Measurements from ENCODE around the gene PTPN3. TPM values are rescaled to one million over a fixed set of nuclear protein-coding genes. Genes with fewer than 3 reads are reported as not detected.
"Not testable (repeated sequence)": the region's sequence is repeated elsewhere in the genome, so short reads cannot be mapped to it uniquely, and the experiment has no call there.

Gene PTPN3
- total RNA-seq, 2 donors from 2014 or later: 2.7 to 4.6 TPM

GRCh38 chr9:109371374-109371773 lies 126.7 kb downstream of the PTPN3 start:
- Histone ChIP-seq H3K4me1 (ENCODE audit: control insufficient read depth, insufficient read depth, low read length) (no peaks in the 10 kb centered on the region), H3K4me3 (ENCODE audit: low read length) (no peak overlapping the region), H3K36me3 (ENCODE audit: control insufficient read depth, insufficient read depth, low read length) (no peaks in the 10 kb centered on the region), H3K27ac (ENCODE audit: low read depth, low read length) (no peak overlapping the region), H3K9me3 (ENCODE audit: control insufficient read depth, low read length) (no peaks in the 10 kb centered on the region), H3K9ac (ENCODE audit: extremely low read depth, low read length, poor library complexity, severe bottlenecking) (no peak overlapping the region), H3K27me3 (ENCODE audit: control insufficient read depth, insufficient read depth, low read length, poor library complexity, severe bottlenecking) (no peaks in the 10 kb centered on the region)
- TF ChIP-seq CTCF (conservative IDR thresholded peaks at IDR 0.05): no peak
- Mint-ChIP-seq H3K27ac (no peak overlapping the region), H3K9me3 (peaks cover 11% of the 10 kb centered on the region), H3K4me1 (no peaks in the 10 kb centered on the region), H3K4me3 (no peak overlapping the region), H3K36me3 (ENCODE audit: low read depth) (no peaks in the 10 kb centered on the region), H3K27me3 (ENCODE audit: insufficient read depth) (no peaks in the 10 kb centered on the region)
- WGBS, 2 experiments (ENCODE audit: insufficient coverage in 1 of 2, insufficient read length in 1 of 2): 80 to 93% methylated on average over 1 of the region's 1 CpG
- DNase-seq: no peak

- no peak overlapping the region for H3K4me3 Mint-ChIP-seq
- Histone ChIP-seq H3K4me3 (ENCODE audit: low read length) (no peak overlapping the region), H3K4me1 (ENCODE audit: control insufficient read depth, insufficient read depth, low read length) (no peaks in the 10 kb centered on the region), H3K9me3 (ENCODE audit: control insufficient read depth, low read length) (no peaks in the 10 kb centered on the region), H3K27ac (ENCODE audit: low read depth, low read length) (no peak overlapping the region), H3K9ac (ENCODE audit: extremely low read depth, low read length, poor library complexity, severe bottlenecking) (no peak overlapping the region), H3K36me3 (ENCODE audit: control insufficient read depth, insufficient read depth, low read length) (no peaks in the 10 kb centered on the region), H3K27me3 (ENCODE audit: control insufficient read depth, insufficient read depth, low read length, poor library complexity, severe bottlenecking) (no peaks in the 10 kb centered on the region)
- H3K4me1 Mint-ChIP-seq: no peaks in the 10 kb centered on the region
- DNase-seq: no peak
- H3K36me3 Mint-ChIP-seq (ENCODE audit: low read depth): no peaks in the 10 kb centered on the region
- H3K9me3 Mint-ChIP-seq: peaks cover 11% of the 10 kb centered on the region
- H3K27me3 Mint-ChIP-seq (ENCODE audit: insufficient read depth): peaks cover 2% of the 10 kb centered on the region
- H3K27ac Mint-ChIP-seq: no peak overlapping the region
- 94% methylated on average over 2 of the region's 2 CpGs; no CpG with 5 or more reads in 1 of the 2 experiments for WGBS, 2 experiments (ENCODE audit: insufficient coverage in 1 of 2, insufficient read length in 1 of 2)
- no peak for TF ChIP-seq CTCF (conservative IDR thresholded peaks at IDR 0.05)
These were observed 128.8 kb downstream of the PTPN3 start for GRCh38 chr9:109369285-109369684.

DNA sequence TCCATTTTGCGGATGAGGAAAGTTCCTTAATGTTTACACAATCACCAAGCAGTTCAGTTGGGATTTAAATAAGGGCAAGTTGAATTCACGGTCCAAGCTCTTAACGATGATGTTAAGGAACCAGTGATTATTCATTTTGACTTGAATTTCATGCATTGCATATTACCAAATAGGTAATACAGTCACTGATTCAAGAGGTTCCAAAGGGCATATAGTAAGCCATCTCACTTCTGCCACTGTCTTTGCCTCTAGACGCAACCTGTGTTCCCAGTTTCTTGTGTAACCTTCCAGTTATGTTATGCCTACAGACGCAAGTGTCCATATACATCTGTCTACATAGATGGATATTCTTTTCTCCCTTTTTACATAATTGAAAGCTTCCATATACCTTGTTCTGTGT lies 137.3 kb downstream of the PTPN3 start:
- Histone ChIP-seq H3K9ac (ENCODE audit: extremely low read depth, low read length, poor library complexity, severe bottlenecking) (no peak overlapping the region), H3K4me3 (ENCODE audit: low read length) (no peak overlapping the region), H3K4me1 (ENCODE audit: control insufficient read depth, insufficient read depth, low read length) (no peaks in the 10 kb centered on the region), H3K27ac (ENCODE audit: low read depth, low read length) (no peak overlapping the region), H3K27me3 (ENCODE audit: control insufficient read depth, insufficient read depth, low read length, poor library complexity, severe bottlenecking) (no peaks in the 10 kb centered on the region), H3K36me3 (ENCODE audit: control insufficient read depth, insufficient read depth, low read length) (no peaks in the 10 kb centered on the region), H3K9me3 (ENCODE audit: control insufficient read depth, low read length) (no peaks in the 10 kb centered on the region)
- Mint-ChIP-seq H3K4me3 (no peak overlapping the region), H3K36me3 (ENCODE audit: low read depth) (no peaks in the 10 kb centered on the region), H3K27me3 (ENCODE audit: insufficient read depth) (peaks cover 10% of the 10 kb centered on the region), H3K27ac (no peak overlapping the region), H3K4me1 (no peaks in the 10 kb centered on the region), H3K9me3 (peaks cover 8% of the 10 kb centered on the region)
- no peak for DNase-seq
- no peak for TF ChIP-seq CTCF (conservative IDR thresholded peaks at IDR 0.05)
- 92 to 97% methylated on average over 1 to 5 of the region's 5 CpGs for WGBS, 2 experiments (ENCODE audit: insufficient coverage in 1 of 2, insufficient read length in 1 of 2)

DNA sequence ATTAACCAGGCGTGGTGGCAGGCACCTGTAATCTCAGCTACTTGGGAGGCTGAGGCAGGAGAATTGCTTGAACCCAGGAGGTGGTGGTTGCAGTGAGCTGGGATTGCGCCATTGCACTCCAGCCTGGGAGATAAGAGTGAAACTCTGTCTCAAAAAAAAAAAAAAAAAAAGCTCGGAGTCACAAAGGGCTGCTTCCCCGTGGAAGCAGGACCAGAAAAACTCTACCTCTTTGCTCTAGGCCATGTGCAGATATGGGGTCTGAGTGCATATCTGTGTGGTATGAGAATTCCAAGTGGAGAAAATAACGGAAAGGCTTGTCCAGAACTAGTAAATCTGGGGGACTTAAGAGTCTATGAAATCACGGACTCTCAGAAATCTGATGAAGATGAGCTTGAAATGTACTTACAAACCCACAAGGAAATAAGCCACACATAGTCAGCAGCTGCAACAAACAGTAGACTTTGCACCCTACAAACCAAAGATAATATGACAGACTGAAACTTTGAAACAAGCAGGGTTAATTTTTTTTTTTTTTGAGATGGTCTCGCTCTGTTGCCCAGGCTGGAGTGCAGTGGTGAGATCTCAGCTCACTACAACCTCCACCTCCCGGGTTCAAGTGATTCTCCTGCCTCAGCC lies 139.0 kb downstream of the PTPN3 start:
- not testable (repeated sequence) for H3K4me3 Mint-ChIP-seq; H3K4me1 ChIP-seq (ENCODE audit: control insufficient read depth, insufficient read depth, low read length); H3K27ac ChIP-seq (ENCODE audit: low read depth, low read length); H3K9ac ChIP-seq (ENCODE audit: extremely low read depth, low read length, poor library complexity, severe bottlenecking); H3K4me1 Mint-ChIP-seq; H3K4me3 ChIP-seq (ENCODE audit: low read length); DNase-seq; H3K27ac Mint-ChIP-seq; H3K9me3 Mint-ChIP-seq; H3K36me3 Mint-ChIP-seq (ENCODE audit: low read depth); H3K27me3 Mint-ChIP-seq (ENCODE audit: insufficient read depth); H3K9me3 ChIP-seq (ENCODE audit: control insufficient read depth, low read length); H3K36me3 ChIP-seq (ENCODE audit: control insufficient read depth, insufficient read depth, low read length); H3K27me3 ChIP-seq (ENCODE audit: control insufficient read depth, insufficient read depth, low read length, poor library complexity, severe bottlenecking)
- WGBS, 2 experiments (ENCODE audit: insufficient coverage in 1 of 2, insufficient read length in 1 of 2): 93 to 96% methylated on average over 4 to 7 of the region's 8 CpGs

Data from endodermal cell (in vitro differentiated cells).